Uterus (tissue), 2 donors: ENCODE results near the gene MYH11.

Experiments used
- POLR2A ChIP-seq, 2 donors: fragments of 450-650 bp; IDR thresholded peaks; one replicate each; pipeline ENCODE4 v1.6.1; 2016; ENCODE audit warnings: antibody characterized with exemption in 2 of 2, mild to moderate bottlenecking in 1 of 2, moderate library complexity in 1 of 2
- TF ChIP-seq, protein P1 (sequence below), 4 experiments: fragments of 200-600 bp in 2 of 4; fragments of 450-650 bp in 2 of 4; sonication (generic) in 2 of 4; IDR thresholded peaks; one replicate each; pipeline ENCODE4 v1.5.1; 2016 to 2019; ENCODE audit warnings: antibody characterized with exemption in 4 of 4, mild to moderate bottlenecking in 2 of 4, moderate library complexity in 1 of 4

DNA sequence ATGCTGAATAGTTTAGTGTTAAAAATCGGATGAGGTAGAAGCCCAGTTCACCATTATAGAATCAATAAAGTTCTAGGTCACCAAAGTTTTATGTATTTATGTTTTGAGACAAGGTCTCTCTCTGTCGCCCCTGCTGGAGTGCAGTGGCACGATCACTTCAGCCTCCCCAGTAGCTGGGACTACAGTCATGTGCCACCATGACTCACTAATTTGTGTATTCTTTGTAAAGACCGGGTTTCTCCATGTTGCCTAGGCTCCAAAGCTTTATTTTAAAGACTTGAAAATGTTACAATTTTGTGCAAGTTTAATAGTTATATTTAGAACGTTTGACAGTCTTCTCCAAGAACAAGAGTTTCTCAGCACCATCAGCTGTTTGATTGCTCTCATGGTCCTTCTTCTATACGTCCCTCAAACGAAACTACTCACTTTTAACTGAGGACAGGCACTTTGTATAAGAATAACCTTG is 174.7 kb downstream of the MYH11 start:
- TF ChIP-seq, protein P1, sequence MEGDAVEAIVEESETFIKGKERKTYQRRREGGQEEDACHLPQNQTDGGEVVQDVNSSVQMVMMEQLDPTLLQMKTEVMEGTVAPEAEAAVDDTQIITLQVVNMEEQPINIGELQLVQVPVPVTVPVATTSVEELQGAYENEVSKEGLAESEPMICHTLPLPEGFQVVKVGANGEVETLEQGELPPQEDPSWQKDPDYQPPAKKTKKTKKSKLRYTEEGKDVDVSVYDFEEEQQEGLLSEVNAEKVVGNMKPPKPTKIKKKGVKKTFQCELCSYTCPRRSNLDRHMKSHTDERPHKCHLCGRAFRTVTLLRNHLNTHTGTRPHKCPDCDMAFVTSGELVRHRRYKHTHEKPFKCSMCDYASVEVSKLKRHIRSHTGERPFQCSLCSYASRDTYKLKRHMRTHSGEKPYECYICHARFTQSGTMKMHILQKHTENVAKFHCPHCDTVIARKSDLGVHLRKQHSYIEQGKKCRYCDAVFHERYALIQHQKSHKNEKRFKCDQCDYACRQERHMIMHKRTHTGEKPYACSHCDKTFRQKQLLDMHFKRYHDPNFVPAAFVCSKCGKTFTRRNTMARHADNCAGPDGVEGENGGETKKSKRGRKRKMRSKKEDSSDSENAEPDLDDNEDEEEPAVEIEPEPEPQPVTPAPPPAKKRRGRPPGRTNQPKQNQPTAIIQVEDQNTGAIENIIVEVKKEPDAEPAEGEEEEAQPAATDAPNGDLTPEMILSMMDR (IDR thresholded peaks at IDR 0.05), result no peak
- no peak for TF ChIP-seq POLR2A (IDR thresholded peaks at IDR 0.05)
